Suppressor macrophage (primary cell): ENCODE results near the gene SH2D3C.
A peak's percentile ranks its signal among the peaks of the same experiment; 100 is the strongest.

Source experiments
- DNase-seq, 4 experiments: peaks; one replicate each; pipeline ENCODE4 v3.0.0-alpha.2; 2020 to 2022
- total RNA-seq, 17 experiments: gene quantifications; one replicate each; lab custom pipeline; 2026; ENCODE audit warnings: mixed read lengths in 6 of 17, inconsistent platforms in 3 of 17; lab: John Stamatoyannopoulos, UW

Gene SH2D3C, protein sequence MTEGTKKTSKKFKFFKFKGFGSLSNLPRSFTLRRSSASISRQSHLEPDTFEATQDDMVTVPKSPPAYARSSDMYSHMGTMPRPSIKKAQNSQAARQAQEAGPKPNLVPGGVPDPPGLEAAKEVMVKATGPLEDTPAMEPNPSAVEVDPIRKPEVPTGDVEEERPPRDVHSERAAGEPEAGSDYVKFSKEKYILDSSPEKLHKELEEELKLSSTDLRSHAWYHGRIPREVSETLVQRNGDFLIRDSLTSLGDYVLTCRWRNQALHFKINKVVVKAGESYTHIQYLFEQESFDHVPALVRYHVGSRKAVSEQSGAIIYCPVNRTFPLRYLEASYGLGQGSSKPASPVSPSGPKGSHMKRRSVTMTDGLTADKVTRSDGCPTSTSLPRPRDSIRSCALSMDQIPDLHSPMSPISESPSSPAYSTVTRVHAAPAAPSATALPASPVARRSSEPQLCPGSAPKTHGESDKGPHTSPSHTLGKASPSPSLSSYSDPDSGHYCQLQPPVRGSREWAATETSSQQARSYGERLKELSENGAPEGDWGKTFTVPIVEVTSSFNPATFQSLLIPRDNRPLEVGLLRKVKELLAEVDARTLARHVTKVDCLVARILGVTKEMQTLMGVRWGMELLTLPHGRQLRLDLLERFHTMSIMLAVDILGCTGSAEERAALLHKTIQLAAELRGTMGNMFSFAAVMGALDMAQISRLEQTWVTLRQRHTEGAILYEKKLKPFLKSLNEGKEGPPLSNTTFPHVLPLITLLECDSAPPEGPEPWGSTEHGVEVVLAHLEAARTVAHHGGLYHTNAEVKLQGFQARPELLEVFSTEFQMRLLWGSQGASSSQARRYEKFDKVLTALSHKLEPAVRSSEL
- total RNA-seq, result 0.30 to 27.4 (median 5.4) reads per million in 17 experiments

DNA sequence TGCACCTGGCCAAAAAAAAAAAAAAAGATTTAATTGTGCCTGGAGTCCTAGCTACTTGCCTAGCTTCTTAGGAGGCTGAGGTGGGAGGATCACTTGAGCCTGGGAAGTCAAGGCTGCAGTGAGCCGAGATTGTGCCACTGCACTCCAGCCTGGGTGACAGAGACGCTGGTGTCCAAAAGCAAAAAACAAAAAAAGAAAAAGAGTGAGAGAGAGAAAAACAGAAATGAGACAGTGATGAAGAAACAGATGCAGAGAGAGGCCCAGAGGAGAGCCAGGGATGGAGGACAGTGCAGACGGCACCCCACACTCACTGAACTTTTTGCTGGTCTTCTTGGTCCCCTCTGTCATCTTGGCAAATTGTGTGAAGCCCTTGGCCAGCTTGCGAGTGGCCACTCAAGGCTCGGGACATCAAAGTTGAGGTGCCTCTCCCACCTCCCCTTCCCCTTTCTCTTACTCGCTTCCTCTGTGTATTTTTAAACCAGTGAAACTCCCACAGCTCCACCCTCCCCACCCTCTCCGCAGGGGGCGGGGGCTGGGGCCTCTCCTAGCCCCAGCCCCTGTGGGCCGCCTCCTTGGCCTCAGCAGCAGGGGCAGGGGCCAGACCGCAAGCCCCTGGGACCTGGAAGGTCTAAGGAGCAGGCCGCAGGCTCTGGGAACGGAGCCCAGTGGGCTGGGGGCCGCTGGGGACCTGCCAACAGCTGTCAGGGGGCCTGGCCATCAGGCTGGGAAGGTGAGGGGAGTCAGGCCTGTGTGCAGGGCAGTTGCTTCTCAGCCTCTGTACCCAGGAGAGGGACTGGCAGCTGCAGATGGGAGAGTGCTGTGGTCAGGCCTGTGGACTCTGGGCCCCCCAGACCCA, at the start of gene SH2D3C:
SH2D3C (minus strand) TSS at position 387 of the 856 bp plus-strand sequence; CDS start at position 348, 39 bp downstream.
- DNase-seq, result peak in 3 of 4 experiments; percentile 64 to 74 (median 72)

DNA sequence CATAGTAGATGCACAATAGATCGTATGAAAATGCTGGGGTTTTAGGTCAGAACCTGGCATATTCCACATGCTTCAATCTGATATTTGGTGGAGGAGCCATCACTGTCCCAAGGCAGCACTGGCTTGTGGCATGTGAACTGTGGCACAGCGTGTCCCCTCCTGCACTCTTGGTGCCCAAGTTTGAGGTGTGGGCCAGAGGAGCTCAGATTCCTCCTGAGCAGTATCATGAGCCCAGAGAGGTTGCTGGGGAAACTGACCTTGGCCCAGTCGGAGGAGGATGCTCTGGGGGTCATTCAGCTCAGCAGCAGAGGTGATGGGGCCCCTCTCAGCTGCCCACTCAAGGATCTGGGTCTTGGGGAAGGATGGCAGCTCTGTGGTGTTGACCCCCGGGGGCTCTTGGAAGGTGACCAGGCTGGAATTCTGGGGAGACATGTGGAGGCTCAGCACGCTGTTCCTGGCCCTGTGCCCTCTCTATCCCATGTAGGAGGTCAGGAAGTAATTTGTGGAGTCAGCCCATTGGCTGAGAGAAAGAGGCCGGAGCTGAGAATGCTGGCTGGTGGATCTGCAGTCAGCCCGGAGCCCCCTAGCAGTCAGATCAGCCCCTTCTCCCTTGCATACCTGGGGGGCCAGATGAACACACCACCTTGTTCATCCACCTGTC, 47.9 kb upstream of the SH2D3C start:
- DNase-seq, result no peak

DNA sequence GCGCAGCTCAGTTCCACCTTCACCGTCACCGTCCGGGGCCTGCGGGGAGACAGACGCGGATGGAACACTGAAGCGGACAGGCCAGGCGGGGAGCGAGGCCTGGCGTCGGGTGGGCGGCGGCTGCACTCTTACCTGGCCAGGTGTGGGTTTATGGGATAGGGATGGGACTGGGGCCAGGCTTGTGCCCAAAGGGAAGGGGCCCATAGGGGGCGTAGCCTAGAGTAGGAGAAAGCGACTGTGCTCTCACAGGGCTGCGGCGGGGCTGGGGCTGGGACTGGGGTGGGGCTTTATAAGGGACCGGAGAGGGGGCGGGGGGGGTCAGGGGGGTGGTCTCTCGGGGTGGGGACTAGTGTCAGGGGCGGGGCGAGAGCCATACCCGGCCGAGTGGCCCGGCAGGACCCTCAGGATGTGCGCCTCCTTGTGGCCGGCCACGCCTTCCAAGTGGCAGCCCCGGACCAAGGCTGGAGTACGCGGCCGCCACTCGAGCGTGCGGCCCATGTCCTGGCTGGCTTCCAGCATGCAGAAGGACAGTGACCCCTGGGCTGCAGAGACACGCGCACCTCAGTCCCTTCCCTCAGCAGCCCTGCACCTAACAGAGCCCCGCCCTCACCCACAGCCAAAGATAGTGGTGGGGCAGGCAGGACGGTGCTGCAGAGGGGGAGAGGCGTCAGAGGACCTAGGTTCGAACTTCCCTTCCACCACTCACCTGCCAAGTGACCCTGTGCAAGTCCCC, 47.0 kb upstream of the SH2D3C start:
- DNase-seq, result no peak

DNA sequence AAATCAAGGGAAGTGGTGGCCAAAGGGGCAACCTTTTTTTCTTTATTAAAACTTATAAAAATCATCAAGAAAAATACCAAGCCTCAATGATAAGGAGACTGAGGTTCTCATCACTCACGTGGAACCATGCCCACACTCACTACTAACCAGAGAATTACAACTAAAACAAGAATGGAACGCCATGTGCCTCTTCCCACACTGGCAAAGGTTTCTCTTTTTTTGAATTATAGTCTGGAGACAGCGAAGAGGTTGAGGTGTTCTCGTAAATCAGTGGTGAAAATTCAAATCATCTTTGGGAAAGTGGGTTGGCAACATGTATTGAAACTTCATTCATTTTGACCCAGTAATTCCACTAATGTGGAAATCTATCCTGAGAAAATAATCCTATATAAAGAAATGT, 43.6 kb upstream of the SH2D3C start:
- no peak for DNase-seq

DNA sequence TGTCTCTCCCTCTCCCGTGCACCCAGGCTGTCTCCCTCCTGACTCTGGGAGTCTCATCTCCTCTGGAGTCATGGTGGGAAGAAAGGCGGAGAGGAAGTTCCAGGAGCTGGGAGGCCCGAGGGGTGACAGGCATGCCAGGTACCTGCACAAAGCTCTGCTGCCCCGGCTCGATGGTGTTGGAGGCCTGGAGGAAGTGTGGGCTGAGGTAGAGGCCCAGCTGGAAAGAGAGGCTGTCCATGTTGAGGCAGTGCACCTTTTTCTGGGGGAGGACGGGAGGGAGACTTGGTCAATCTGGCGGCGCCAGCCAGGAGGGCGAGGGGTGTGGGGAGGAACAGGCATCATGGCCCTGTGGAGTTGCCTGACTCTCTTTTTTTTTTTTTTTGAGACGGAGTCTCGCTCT, 40.1 kb upstream of the SH2D3C start:
- DNase-seq, result no peak

DNA sequence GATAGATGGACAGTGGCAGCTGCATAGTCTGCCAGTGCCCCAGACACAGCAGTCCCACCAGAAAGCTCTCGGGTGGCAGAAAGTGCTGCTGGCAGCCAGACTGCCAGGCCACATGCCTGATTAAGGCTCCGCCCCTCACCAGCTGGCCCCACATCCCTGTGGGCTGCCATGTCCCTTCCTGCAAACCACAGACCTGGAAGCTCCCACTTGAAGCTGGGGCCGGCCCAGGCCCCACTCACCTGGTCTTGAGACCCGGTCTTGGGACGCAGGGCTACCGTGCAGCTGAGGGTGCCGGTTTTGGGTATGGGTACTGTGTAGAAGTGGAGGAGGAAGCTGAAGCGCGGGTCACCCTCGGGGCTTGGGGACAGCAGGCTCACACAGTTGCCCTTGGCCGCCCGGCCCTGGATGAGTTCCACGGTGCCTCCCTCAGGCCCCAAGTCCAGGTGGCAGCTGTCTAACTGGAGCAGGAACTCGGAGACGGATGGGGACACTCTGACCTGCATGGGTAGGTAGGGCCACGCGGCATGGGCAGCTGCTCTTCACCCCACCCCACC, 39.5 kb upstream of the SH2D3C start:
- no peak for DNase-seq

DNA sequence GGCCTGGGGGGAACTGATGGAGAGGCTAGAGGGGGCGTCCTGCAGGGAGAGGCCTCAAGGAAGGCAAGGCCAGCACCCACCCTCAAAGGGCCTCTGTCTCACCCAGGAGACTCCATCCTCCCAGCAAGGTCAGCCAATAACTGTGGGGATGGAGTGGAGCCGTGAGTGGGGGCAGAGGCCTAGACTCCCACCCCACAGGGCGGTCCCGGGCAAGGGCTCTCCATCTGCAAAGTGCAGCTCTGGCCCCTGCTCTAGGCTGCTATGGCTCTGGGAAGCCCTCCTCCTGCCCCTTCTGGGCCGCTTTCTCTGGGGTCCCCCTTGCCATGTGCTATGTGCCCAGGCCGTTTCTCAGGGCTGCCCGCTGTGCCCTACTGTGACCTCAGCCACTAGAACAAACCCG, 38.3 kb upstream of the SH2D3C start:
- DNase-seq, result no peak

DNA sequence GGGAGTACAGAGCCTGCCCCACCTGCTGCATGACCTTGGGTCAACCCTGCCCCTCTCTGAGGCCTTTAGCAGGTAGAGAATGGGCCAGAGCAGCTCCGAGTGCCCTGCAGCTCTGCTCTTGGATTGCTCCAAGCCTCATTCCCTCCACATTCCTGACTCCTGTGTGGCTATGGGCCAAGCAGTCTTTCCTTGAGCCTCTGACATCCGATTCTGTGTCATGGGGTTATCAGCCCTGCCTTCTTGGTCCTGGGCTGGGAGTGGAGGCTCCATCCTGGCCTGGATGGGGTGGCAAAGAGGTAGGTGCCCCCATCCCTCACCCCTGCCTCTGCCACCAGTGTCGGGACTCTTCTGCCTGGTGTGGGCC, 37.9 kb upstream of the SH2D3C start:
- no peak for DNase-seq

DNA sequence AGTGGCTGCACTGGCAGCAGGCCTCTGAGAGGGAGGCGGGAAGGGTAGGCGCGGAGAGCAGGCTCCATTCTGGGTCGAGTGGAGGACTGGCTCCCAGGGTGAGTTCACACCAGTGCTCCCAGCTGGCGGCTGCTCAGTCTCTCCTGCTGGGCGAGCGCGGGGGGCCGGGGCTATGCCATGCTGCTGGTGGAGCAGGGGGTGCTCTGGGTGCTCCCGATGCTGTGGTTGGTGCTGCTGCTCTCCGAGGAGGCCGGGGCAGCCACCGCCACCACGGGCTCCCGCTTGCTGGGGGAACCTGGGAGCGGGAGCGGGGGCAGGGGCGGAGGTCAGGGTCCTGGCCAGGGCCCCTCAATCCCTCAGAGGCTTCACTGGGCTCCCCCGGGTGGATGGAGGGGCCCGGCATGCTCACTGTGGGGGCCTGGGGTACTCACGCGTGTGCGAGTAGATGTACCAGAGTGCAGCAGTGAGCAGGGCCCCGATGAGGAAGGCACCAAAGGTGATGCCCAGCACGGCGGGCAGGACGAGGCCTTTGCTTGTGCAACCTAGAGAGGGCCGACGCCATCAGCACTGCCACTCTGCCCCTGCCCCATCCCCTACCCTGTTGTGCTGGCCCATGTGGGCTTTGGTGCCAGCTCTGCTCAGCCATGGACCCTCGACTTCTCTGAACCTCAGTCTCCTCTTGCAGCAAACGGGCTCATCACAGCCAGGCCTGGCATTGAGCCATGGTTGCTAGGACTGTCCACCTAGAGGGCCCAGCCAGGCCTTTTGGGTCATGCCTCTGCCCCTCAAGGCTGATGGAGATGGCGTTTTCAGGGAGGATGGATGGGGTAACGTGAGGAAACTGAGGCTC, 37.3 kb upstream of the SH2D3C start:
- DNase-seq, result no peak

DNA sequence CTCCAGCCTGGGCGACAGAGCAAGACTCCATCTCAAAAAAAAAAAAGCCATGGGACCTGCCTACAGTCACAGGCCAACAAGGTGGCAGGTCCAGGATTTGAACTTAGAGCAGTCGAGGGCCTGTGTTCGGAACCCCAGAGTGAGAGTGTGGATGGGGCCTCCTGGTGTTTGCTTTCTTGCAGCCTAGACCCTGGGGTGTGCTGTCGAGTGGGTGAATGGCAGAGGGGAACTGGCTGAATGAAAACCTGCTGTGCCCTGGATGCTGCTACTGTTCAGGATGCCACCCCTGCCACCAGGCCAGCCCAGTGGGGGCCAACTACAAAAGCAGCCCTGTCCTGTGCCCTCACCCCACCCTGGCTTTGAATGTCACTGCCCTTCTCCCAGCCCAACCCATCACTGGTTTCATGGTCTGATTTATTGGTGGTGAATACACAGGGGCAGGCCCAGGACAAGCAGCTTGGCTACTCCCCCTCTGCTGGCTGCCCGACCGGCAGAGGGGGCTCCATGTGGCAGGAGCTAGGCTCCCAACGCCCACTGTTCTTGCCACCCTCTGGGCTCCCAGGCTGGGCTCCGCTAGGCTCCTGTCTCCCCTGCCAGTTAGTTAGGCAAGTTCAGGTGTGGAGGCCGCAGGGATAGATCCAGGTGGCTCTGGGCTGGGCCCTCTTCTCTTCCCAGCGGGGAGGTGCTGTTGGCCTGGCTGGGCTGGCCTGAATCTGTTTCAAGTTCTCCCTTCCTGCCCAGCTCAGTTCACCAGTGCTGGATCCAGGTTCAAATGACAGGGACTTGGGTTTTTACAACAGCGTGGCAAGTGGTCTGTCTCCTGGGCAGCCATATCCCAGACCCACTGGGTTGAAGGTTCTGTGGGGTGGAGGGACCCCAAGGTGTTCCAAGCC, 36.4 kb upstream of the SH2D3C start:
- DNase-seq, result no peak

DNA sequence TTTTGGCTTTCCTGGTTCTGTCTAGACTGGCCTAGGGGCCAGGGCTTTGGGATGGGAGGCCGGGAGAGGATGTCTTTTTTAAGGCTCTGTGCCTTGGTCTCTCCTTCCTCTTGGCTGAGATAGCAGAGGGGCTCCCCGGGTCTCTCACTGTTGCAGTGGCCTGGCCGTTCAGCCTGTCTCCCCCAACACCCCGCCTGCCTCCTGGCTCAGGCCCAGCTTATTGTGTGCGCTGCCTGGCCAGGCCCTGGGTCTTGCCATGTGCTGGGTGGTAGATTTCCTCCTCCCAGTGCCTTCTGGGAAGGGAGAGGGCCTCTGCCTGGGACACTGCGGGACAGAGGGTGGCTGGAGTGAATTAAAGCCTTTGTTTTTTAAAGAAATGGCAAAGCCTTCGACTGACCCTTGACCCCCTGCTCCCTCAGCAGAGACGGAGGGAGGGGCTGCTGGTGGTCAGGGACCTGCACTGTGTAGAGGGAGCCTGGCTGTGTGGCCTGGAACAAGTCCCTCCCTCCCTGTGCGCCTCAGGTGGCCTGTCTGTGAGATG, 35.3 kb upstream of the SH2D3C start:
- no peak for DNase-seq

DNA sequence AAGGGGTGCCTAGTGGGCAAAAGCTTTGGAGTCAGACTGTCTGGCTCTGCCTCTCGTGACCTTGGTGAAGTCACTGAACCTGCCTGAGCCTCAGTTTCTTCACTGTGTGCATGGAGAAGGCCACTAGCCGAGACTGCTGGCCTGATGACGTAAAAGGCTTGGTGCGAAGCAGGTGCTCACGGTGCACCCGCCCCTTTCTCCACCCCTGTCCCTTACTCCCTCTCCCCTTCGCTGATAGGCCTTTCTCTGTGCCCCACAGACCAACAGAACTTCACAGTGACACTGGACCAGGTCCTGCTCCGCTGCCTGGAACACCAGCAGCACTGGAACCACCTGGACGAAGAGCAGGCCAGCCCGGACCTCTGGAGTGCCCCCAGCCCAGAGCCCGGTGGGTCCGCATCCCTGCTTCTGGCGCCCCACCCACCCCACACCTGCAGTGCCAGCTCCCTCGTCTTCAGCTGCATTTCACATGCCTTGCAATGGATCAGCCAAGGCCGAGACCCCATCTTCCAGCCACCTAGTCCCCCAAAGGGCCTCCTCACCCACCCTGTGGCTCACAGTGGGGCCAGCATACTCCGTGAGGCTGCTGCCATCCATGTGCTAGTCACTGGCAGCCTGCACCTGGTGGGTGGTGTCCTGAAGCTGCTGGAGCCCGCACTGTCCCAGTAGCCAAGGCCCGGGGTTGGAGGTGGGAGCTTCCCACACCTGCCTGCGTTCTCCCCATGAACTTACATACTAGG, 34.6 kb upstream of the SH2D3C start:
- DNase-seq, result no peak

DNA sequence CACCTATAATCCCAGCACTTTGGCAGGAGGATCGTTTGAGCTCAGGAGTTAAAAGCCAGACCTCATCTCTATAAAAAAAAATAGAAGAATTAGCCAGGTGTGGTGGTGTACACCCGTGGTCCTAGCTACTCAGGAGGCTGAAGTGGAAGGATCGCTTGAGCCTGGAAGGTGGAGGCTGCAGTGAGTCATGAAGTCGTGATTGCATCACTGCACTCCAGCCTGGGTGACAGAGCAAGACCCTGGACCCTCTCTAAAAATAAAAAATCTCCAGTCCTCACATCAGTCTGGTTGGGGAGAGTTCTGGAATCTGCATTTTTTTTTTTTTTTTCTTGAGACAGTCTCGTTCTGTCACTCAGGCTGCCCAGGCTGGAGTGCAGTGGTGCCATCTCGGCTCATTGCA, 33.5 kb upstream of the SH2D3C start:
- peak in 1 of 4 experiments; percentile 19 for DNase-seq

DNA sequence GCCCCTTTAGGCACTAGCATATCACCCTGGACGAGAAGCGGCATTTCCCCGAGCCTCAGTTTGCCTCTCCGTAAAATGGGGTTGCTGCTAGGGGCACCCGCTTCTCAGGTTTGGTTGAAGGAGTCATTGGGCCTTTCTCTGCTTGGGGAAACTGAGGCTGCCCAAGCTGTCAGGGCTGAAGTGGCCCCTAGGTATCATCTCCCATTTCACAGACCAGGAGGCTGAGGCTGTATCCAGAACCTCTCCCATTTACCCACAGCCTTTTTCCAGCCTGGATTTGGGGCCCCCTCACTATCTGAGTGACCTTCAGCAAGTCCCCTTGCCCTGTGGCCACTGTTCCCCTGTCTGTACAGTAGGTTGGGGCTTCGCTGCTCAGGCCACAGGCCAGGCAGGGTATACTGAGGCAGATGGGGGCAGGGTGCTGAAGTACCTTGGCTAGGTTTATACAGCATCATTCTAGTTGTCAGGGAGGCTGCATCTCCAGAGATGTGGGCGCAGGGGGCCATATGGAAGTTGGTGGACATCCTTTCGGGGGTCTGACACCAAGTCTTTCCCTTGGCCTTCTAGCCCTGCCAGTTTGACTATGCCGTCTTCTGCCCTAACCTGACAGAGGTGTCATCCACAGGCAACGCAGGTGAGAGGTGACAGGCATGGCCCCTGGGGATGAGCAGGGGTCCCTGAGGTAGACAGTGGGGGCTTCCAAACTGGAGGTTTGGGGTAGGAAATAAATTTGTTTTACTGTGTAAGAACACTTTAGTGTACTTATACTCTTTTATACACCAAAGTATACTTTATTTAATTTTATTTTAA, 32.1 kb upstream of the SH2D3C start:
- DNase-seq, result no peak

DNA sequence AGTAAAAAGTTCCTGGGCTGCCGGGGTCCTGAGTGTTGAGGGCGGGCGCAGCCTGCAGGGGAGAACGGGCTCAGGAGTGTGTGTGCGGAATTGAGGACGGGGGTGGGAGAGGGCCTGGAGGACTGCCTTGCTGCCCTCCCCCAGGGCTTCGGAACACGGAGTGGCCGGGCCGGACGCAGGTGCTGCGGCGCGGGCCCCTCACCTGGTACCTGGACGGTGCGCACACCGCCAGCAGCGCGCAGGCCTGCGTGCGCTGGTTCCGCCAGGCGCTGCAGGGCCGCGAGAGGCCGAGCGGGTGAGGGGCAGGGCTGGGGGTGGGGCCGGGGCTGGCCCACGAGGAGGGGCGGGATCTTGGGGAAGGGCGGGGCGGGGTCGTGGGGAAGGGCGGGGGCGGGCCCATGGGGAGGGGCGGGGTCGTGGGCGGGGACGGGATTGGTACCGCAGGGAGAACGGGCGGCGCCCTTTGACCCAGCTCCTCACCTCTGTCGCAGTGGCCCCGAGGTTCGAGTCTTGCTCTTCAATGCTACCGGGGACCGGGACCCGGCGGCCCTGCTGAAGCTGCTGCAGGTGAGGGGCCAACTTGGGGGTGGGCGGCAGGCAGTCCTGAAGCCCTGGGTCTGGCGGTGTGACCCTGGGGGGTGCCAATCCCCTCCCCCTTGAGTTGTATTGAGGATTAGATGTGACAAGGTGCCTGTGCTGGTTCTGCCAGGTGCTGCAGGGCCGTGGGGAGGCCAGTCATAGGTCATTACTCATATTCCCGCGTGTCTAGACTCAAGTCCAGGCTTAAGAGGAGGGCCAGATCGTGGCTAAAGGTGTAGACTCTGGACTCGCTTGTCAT, 31.3 kb upstream of the SH2D3C start:
- no peak for DNase-seq

DNA sequence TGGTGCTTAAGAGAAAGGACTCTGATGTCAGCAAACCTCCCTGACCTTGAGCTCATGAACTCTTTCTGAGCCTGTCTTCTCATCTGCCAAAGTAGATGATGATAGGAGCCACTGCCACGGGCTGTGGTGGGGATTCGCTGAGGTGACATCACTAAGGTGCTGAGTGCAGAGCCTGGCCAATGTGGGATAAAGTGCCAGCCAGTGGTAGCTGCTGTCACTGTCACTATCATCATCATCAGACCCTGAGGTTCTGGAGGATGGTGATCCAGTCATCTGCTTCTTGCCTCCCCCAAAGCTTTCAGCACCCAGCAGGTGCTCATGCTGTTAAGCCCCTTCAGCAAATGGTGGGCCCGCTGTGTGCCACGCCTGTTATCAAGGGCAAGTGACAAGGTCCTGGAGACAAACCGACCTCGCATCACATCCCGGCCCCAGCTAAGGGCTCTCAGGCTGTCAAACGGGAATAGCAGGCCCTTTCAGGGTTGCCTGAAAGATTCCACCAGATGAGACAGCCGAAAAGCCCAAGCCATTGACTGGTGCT, 30.6 kb upstream of the SH2D3C start:
- DNase-seq, result no peak
